Ramos (cell line): Measurements from ENCODE around the gene KCNQ5.

ENCODE experiments used
- in situ Hi-C: fragments of 300-500 bp; cut with MboI; formaldehyde crosslinking; loops from one replicate; pipeline ENCODE4 v1.14.3; 2022; ENCODE audit warnings: low sequenced_read_pairs; ENCODE audit not compliant: unreplicated experiment

Gene KCNQ5

GRCh38 chr6:72733045-72733444 is 111.2 kb downstream of the KCNQ5 start:
- in situ Hi-C loops = no loop called here

GRCh38 chr6:72738091-72738490 is 116.2 kb downstream of the KCNQ5 start:
- in situ Hi-C loops = no loop called here

- in situ Hi-C loops = no loop called here
Measured at GRCh38 chr6:72739368-72739779, 117.5 kb downstream of the KCNQ5 start.

- in situ Hi-C loops = no loop called here
Measured at GRCh38 chr6:72740135-72740534, 118.3 kb downstream of the KCNQ5 start.

- in situ Hi-C loops = no loop called here
Measured at GRCh38 chr6:72741083-72741482, 119.2 kb downstream of the KCNQ5 start.

- in situ Hi-C loops = no loop called here
Measured at GRCh38 chr6:72742001-72742673, 120.3 kb downstream of the KCNQ5 start.

- in situ Hi-C loops = no loop called here
Measured at GRCh38 chr6:72746276-72746675, 124.4 kb downstream of the KCNQ5 start.

GRCh38 chr6:72748759-72749158 is 126.9 kb downstream of the KCNQ5 start:
- in situ Hi-C loops = no loop called here

- in situ Hi-C loops = no loop called here
Measured at GRCh38 chr6:72755752-72756151, 133.9 kb downstream of the KCNQ5 start.

- in situ Hi-C loops = no loop called here
Measured at GRCh38 chr6:72757048-72757447, 135.2 kb downstream of the KCNQ5 start.

- in situ Hi-C loops = no loop called here
Measured at GRCh38 chr6:72757926-72758325, 136.1 kb downstream of the KCNQ5 start.

GRCh38 chr6:72758901-72759300 is 137.0 kb downstream of the KCNQ5 start:
- in situ Hi-C loops = no loop called here

- in situ Hi-C loops = no loop called here
Measured at GRCh38 chr6:72760114-72760793, 138.4 kb downstream of the KCNQ5 start.

- in situ Hi-C loops = no loop called here
Measured at GRCh38 chr6:72761761-72762160, 139.9 kb downstream of the KCNQ5 start.

GRCh38 chr6:72769459-72770125 is 147.7 kb downstream of the KCNQ5 start:
- in situ Hi-C loops = no loop called here

- in situ Hi-C loops = no loop called here
Measured at GRCh38 chr6:72770959-72771358, 149.1 kb downstream of the KCNQ5 start.

GRCh38 chr6:72776456-72776855 is 154.6 kb downstream of the KCNQ5 start:
- in situ Hi-C loops = no loop called here

GRCh38 chr6:72781624-72782023 is 159.8 kb downstream of the KCNQ5 start:
- in situ Hi-C loops = no loop called here

- in situ Hi-C loops = no loop called here
Measured at GRCh38 chr6:72783035-72783434, 161.2 kb downstream of the KCNQ5 start.

- in situ Hi-C loops = no loop called here
Measured at GRCh38 chr6:72783666-72784065, 161.8 kb downstream of the KCNQ5 start.

- in situ Hi-C loops = no loop called here
Measured at GRCh38 chr6:72784071-72784470, 162.2 kb downstream of the KCNQ5 start.
